Body of pancreas (tissue), 4 donors: ENCODE results near the gene IL4I1.

Source experiments
- CTCF ChIP-seq, 7 experiments: fragments of 450-650 bp in 4 of 7; fragments of 200-600 bp in 3 of 7; sonication (generic) in 3 of 7; IDR thresholded peaks; one replicate each; pipeline ENCODE4 v1.5.1; 2016 to 2019; ENCODE audit warnings: antibody characterized with exemption in 7 of 7
- POLR2A ChIP-seq, 3 donors: fragments of 450-650 bp; IDR thresholded peaks; one replicate each; pipeline ENCODE4 v1.6.1; 2016; ENCODE audit warnings: antibody characterized with exemption in 3 of 3, mild to moderate bottlenecking in 2 of 3

- TF ChIP-seq POLR2A (IDR thresholded peaks at IDR 0.05) (no peak), CTCF (IDR thresholded peaks at IDR 0.05) (no peak)
Measured at GRCh38 chr19:49892716-49893115, 4.0 kb downstream of the IL4I1 start.
